Muscle layer of colon (tissue), 2 donors: Measurements from ENCODE around the gene KLHDC2.
"Not testable (repeated sequence)": the region's sequence is repeated elsewhere in the genome, so short reads cannot be mapped to it uniquely, and the experiment has no call there.

Experiments
- H3K27ac ChIP-seq: one replicate; pipeline ENCODE4 v1.7.0; 2013; ENCODE audit warnings: low read depth, mild to moderate bottlenecking, low read length, moderate library complexity
- H3K27me3 ChIP-seq, 2 donors: one replicate each; pipeline ENCODE4 v1.7.0; 2013; ENCODE audit warnings: low read length in 2 of 2, mild to moderate bottlenecking in 2 of 2; ENCODE audit not compliant: insufficient read depth in 2 of 2, control insufficient read depth in 1 of 2
- H3K36me3 ChIP-seq: one replicate; pipeline ENCODE4 v1.7.0; 2013; ENCODE audit warnings: mild to moderate bottlenecking, low read length; ENCODE audit not compliant: insufficient read depth
- H3K4me1 ChIP-seq: one replicate; pipeline ENCODE4 v1.7.0; 2013; ENCODE audit warnings: mild to moderate bottlenecking, low read length; ENCODE audit not compliant: insufficient read depth
- H3K4me3 ChIP-seq, 2 donors: one replicate each; pipeline ENCODE4 v1.7.0; 2013; ENCODE audit warnings: low read length in 2 of 2, low read depth in 1 of 2, mild to moderate bottlenecking in 1 of 2, moderate library complexity in 1 of 2
- H3K9ac ChIP-seq: one replicate; pipeline ENCODE4 v1.7.0; 2013; ENCODE audit warnings: low read length
- H3K9me3 ChIP-seq: one replicate; pipeline ENCODE4 v1.7.0; 2013; ENCODE audit warnings: mild to moderate bottlenecking, low read length
- donor health status: abdominal sarcoma.
- donor health status: Adenocarcinoma of cecum.

Gene KLHDC2

GRCh38 chr14:49767571-49768300, at the start of gene KLHDC2:
Gene KLHDC2, plus strand, starts transcription at chr14:49768153. Its CDS starts 316 bp downstream, at chr14:49768469.
- H3K4me1 ChIP-seq = peaks cover 28% of the 10 kb centered on the region
- H3K36me3 ChIP-seq = no peaks in the 10 kb centered on the region
- no peaks in the 10 kb centered on the region for H3K9me3 ChIP-seq
- peak within 1 kb of the TSS; percentile 99 for H3K27ac ChIP-seq
- H3K27me3 ChIP-seq = no peaks in the 10 kb centered on the region
- peak within 1 kb of the TSS; percentile 91 to 94 for H3K4me3 ChIP-seq
- peak within 1 kb of the TSS; percentile 87 for H3K9ac ChIP-seq

DNA sequence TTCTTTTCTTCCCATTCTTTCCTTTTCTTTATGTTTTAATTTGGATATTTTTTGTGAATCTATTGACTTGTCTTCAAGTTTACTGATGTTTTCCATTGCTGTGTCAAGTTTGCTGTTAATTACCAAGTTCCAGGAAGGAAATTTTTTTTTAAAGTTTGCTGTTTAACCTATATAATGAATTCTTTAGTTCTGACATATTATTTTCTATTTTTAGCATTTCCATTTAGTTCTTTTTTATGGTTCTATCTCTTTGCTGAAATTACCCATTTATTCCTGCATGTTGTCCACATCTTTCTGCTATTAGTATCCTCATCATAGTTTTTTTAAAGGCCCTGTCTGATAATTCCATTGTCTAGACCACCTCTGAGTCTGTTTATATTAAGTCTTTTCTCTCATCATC, 47.2 kb upstream of the KLHDC2 start:
- Histone ChIP-seq H3K27me3 (no peaks in the 10 kb centered on the region), H3K27ac (no peak overlapping the region), H3K36me3 (peaks cover 13% of the 10 kb centered on the region), H3K4me3 (no peak overlapping the region), H3K9ac (no peak overlapping the region), H3K9me3 (no peaks in the 10 kb centered on the region), H3K4me1 (no peaks in the 10 kb centered on the region)

DNA sequence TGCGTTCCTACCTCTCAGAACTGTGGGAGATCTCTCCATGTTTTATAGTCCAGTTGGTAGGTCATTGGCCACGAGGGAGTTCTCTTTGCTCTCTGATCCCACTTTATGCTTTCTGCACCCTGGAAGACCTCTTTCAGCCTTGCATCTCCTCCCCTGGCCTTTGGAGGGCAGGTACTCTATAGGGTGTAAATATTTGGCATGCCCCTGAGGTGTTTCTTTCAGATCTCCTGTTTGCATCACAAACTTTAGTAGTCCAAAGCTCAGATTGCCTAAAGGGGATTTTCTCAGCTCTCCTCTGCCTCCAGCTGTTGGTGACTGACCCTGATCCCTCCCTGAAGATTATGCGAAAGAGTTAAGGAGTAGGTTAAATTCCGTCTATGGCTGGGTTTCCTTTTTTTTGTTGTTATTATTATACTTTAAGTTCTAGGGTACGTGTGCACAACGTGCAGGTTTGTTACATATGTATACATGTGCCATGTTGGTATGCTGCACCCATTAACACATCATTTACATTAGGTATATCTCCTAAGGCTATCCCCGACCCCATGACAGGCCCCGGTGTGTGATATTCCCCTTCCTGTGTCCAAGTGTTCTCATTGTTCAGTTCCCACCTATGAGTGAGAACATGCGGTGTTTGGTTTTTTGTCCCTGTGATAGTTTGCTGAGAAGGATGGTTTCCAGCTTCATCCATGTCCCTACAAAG, 46.1 kb upstream of the KLHDC2 start:
- H3K9ac ChIP-seq, H3K27me3 ChIP-seq, H3K27ac ChIP-seq, H3K4me1 ChIP-seq, H3K9me3 ChIP-seq, H3K4me3 ChIP-seq: not testable (repeated sequence)
- H3K36me3 ChIP-seq = peaks cover 24% of the 10 kb centered on the region

GRCh38 chr14:49727171-49727570, 40.8 kb upstream of the KLHDC2 start:
- no peaks in the 10 kb centered on the region for H3K27me3 ChIP-seq
- H3K4me1 ChIP-seq = no peaks in the 10 kb centered on the region
- no peaks in the 10 kb centered on the region for H3K9me3 ChIP-seq
- no peak overlapping the region for H3K4me3 ChIP-seq
- no peak overlapping the region for H3K27ac ChIP-seq
- H3K9ac ChIP-seq = no peak overlapping the region
- peaks cover 40% of the 10 kb centered on the region for H3K36me3 ChIP-seq

DNA sequence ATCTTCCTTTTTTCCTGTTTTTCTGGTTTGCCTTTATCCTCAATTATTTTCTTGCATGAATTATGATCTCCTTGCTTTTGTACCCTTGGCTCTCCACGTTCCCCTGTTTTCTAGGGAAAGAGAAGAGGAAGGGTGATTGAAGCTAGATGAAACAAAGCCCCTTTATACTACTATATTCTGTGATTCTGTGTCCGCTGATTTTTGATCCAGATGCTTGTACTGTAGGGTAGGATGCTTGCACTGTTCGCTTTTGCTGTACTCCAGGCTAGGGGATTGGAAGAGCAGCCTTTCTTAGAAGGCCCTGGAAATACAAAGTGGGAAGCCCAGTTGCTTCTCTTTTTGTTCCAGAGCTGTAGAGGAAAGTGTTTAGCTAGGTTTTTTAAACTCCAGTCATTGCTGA, 35.1 kb upstream of the KLHDC2 start:
- Histone ChIP-seq H3K27me3 (no peaks in the 10 kb centered on the region), H3K36me3 (peaks cover 17% of the 10 kb centered on the region), H3K9me3 (no peaks in the 10 kb centered on the region), H3K4me1 (no peaks in the 10 kb centered on the region), H3K9ac (no peak overlapping the region), H3K4me3 (no peak overlapping the region), H3K27ac (no peak overlapping the region)

GRCh38 chr14:49733836-49734235, 34.1 kb upstream of the KLHDC2 start:
- no peaks in the 10 kb centered on the region for H3K27me3 ChIP-seq
- peaks cover 15% of the 10 kb centered on the region for H3K36me3 ChIP-seq
- no peak overlapping the region for H3K4me3 ChIP-seq
- no peaks in the 10 kb centered on the region for H3K9me3 ChIP-seq
- no peak overlapping the region for H3K9ac ChIP-seq
- no peak overlapping the region for H3K27ac ChIP-seq
- H3K4me1 ChIP-seq = no peaks in the 10 kb centered on the region

- H3K9ac ChIP-seq, H3K4me3 ChIP-seq, H3K9me3 ChIP-seq, H3K4me1 ChIP-seq, H3K27ac ChIP-seq, H3K27me3 ChIP-seq: not testable (repeated sequence)
- peaks cover 17% of the 10 kb centered on the region for H3K36me3 ChIP-seq
These were observed 32.3 kb upstream of the KLHDC2 start for GRCh38 chr14:49735669-49736068.

- Histone ChIP-seq H3K9ac (no peak overlapping the region), H3K27ac (no peak overlapping the region), H3K9me3 (no peaks in the 10 kb centered on the region), H3K4me3 (no peak overlapping the region), H3K27me3 (no peaks in the 10 kb centered on the region), H3K4me1 (no peaks in the 10 kb centered on the region), H3K36me3 (peaks cover 35% of the 10 kb centered on the region)
These were observed 22.8 kb upstream of the KLHDC2 start for GRCh38 chr14:49745191-49745590.

DNA sequence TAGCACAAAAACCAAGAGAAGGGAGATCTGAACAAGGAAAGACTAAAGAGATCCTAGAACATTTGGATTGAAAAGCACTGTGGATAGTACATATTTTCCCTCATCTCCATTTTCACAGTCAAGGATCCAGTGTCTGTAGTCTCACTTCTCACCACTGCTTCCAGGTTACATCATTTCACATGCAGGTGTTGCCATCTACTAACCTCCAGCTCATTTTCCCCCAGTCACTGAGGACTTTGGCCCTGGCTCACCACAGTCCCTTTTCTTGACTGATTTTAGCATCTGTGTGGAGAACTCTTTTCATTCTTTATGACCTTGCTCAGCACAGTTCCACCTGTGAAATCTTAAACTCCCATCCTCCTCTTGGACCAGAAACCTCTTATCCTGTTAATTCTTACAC, 21.5 kb upstream of the KLHDC2 start:
- H3K27ac ChIP-seq, H3K4me3 ChIP-seq: not testable (repeated sequence)

GRCh38 chr14:49754570-49755097, 13.3 kb upstream of the KLHDC2 start:
- no peak overlapping the region for H3K9ac ChIP-seq
- no peaks in the 10 kb centered on the region for H3K4me1 ChIP-seq
- no peak overlapping the region for H3K27ac ChIP-seq
- no peak overlapping the region for H3K4me3 ChIP-seq
- H3K9me3 ChIP-seq = no peaks in the 10 kb centered on the region
- no peaks in the 10 kb centered on the region for H3K27me3 ChIP-seq
- H3K36me3 ChIP-seq = no peaks in the 10 kb centered on the region

More for the DNA sequence above, 21.5 kb upstream of the KLHDC2 start:
- H3K36me3 ChIP-seq = peaks cover 32% of the 10 kb centered on the region
- H3K4me1 ChIP-seq, H3K27me3 ChIP-seq, H3K9me3 ChIP-seq, H3K9ac ChIP-seq: not testable (repeated sequence)

- no peak overlapping the region for H3K4me3 ChIP-seq
- no peak overlapping the region for H3K9ac ChIP-seq
- H3K36me3 ChIP-seq = no peaks in the 10 kb centered on the region
- no peak overlapping the region for H3K27ac ChIP-seq
- H3K27me3 ChIP-seq = no peaks in the 10 kb centered on the region
- H3K9me3 ChIP-seq = no peaks in the 10 kb centered on the region
- H3K4me1 ChIP-seq = no peaks in the 10 kb centered on the region
These were observed 12.6 kb upstream of the KLHDC2 start for GRCh38 chr14:49755378-49755777.
